Fibroblast of skin of abdomen (primary cell): ENCODE data around the gene ALDH6A1. TPM values are rescaled to one million over a fixed set of nuclear protein-coding genes. Genes with fewer than 3 reads are reported as not detected.
"Not testable (repeated sequence)": the region's sequence is repeated elsewhere in the genome, so short reads cannot be mapped to it uniquely, and the experiment has no call there.

Experiments used
- DNase-seq: peaks from one replicate; pipeline ENCODE4 v3.0.0-alpha.2; 2013
- polyA plus RNA-seq, 2 experiments: library from polyadenylated mRNA; unstranded; fragments of 120-200 nt; gene quantifications; one replicate each; pipeline ENCODE4 v1.2.1, GENCODE V29; 2013; ENCODE audit not compliant: insufficient read length in 2 of 2

ALDH6A1 gene
- polyA plus RNA-seq (2013, experiment 1 of 2; ENCODE audit: insufficient read length): 12.8 TPM
- polyA plus RNA-seq (2013, experiment 2 of 2; ENCODE audit: insufficient read length): 13.0 TPM

GRCh38 chr14:74084277-74085046, at the start of gene ALDH6A1, which contains the start of gene LIN52:
Gene ALDH6A1, minus strand, starts transcription at chr14:74084453. Its CDS starts 59 bp downstream, at chr14:74084394.
Gene LIN52, plus strand, starts transcription at chr14:74084956. Its CDS starts 19 bp downstream, at chr14:74084975.
- DNase-seq: peak; percentile 100

- no peak for DNase-seq
Observed at GRCh38 chr14:74127634-74128033, 43.4 kb upstream of the ALDH6A1 start.

GRCh38 chr14:74126315-74127013, 42.2 kb upstream of the ALDH6A1 start:
- DNase-seq: no peak

GRCh38 chr14:74125487-74125886, 41.2 kb upstream of the ALDH6A1 start:
- not testable (repeated sequence) for DNase-seq

GRCh38 chr14:74111395-74112216, 27.4 kb upstream of the ALDH6A1 start:
- peak; percentile 56 for DNase-seq

- DNase-seq: no peak
Observed at GRCh38 chr14:74109369-74109768, 25.1 kb upstream of the ALDH6A1 start.

GRCh38 chr14:74105381-74105780, 21.1 kb upstream of the ALDH6A1 start:
- no peak for DNase-seq

- no peak for DNase-seq
Observed at GRCh38 chr14:74089251-74090020, 5.2 kb upstream of the ALDH6A1 start.

GRCh38 chr14:74085828-74086227, 1.6 kb upstream of the ALDH6A1 start:
- no peak for DNase-seq

GRCh38 chr14:74085047-74085637, 889 bp upstream of the ALDH6A1 start:
- DNase-seq: peak; percentile 30

- no peak for DNase-seq
Observed at GRCh38 chr14:74083784-74084276, 423 bp downstream of the ALDH6A1 start.

GRCh38 chr14:74083161-74083560, 1.1 kb downstream of the ALDH6A1 start:
- no peak for DNase-seq

GRCh38 chr14:74081491-74081890, 2.8 kb downstream of the ALDH6A1 start:
- no peak for DNase-seq

- DNase-seq: no peak
Observed at GRCh38 chr14:74080820-74081460, 3.3 kb downstream of the ALDH6A1 start.

GRCh38 chr14:74077401-74077800, 6.9 kb downstream of the ALDH6A1 start:
- DNase-seq: no peak

- DNase-seq: no peak
Observed at GRCh38 chr14:74065746-74066575, 18.3 kb downstream of the ALDH6A1 start.

GRCh38 chr14:74064883-74065282, 19.4 kb downstream of the ALDH6A1 start:
- DNase-seq: no peak

- DNase-seq: no peak
Observed at GRCh38 chr14:74064426-74064825, 19.8 kb downstream of the ALDH6A1 start.

GRCh38 chr14:74062809-74063150, 21.5 kb downstream of the ALDH6A1 start:
- DNase-seq: no peak
